ENCODE data around the gene EVC. TPM values are rescaled to one million over a fixed set of nuclear protein-coding genes. Genes with fewer than 3 reads are reported as not detected.
A peak's percentile ranks its signal among the peaks of the same experiment; 100 is the strongest.
"Not testable (repeated sequence)": the region's sequence is repeated elsewhere in the genome, so short reads cannot be mapped to it uniquely, and the experiment has no call there.

The EVC gene
- total and polyA plus RNA-seq, 8 donors: 18.8 to 36.2 (median 31.3) TPM

GRCh38 chr4:5809216-5809776 lies 98.3 kb downstream of the EVC start:
- H3K9me3 ChIP-seq: no peaks in the 10 kb centered on the region
- H3K27me3 ChIP-seq: no peaks in the 10 kb centered on the region
- DNase-seq (peak in 1 of 4 donors; percentile 49), ATAC-seq (no peak)
- TF ChIP-seq, protein P1, sequence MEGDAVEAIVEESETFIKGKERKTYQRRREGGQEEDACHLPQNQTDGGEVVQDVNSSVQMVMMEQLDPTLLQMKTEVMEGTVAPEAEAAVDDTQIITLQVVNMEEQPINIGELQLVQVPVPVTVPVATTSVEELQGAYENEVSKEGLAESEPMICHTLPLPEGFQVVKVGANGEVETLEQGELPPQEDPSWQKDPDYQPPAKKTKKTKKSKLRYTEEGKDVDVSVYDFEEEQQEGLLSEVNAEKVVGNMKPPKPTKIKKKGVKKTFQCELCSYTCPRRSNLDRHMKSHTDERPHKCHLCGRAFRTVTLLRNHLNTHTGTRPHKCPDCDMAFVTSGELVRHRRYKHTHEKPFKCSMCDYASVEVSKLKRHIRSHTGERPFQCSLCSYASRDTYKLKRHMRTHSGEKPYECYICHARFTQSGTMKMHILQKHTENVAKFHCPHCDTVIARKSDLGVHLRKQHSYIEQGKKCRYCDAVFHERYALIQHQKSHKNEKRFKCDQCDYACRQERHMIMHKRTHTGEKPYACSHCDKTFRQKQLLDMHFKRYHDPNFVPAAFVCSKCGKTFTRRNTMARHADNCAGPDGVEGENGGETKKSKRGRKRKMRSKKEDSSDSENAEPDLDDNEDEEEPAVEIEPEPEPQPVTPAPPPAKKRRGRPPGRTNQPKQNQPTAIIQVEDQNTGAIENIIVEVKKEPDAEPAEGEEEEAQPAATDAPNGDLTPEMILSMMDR (IDR thresholded peaks at IDR 0.05): no peak
- no peak overlapping the region for H3K27ac ChIP-seq
- intact Hi-C loops (cut with DNase I): no loop called here
- H3K4me3 ChIP-seq: no peak overlapping the region
- H3K4me1 ChIP-seq: no peaks in the 10 kb centered on the region
- H3K36me3 ChIP-seq: peaks cover 0 to 44% of the 10 kb centered on the region in 2 donors

- ATAC-seq (no peak), DNase-seq (no peak)
- intact Hi-C loops (cut with DNase I): no loop called here
- H3K9me3 ChIP-seq: no peaks in the 10 kb centered on the region
- no peaks in the 10 kb centered on the region for H3K4me1 ChIP-seq
- TF ChIP-seq, protein P1 (IDR thresholded peaks at IDR 0.05): no peak
- no peak overlapping the region for H3K27ac ChIP-seq
- peaks cover 0 to 36% of the 10 kb centered on the region in 2 donors for H3K36me3 ChIP-seq
- no peaks in the 10 kb centered on the region for H3K27me3 ChIP-seq
- H3K4me3 ChIP-seq: no peak overlapping the region
These were observed 99.2 kb downstream of the EVC start for GRCh38 chr4:5810151-5810550.

DNA sequence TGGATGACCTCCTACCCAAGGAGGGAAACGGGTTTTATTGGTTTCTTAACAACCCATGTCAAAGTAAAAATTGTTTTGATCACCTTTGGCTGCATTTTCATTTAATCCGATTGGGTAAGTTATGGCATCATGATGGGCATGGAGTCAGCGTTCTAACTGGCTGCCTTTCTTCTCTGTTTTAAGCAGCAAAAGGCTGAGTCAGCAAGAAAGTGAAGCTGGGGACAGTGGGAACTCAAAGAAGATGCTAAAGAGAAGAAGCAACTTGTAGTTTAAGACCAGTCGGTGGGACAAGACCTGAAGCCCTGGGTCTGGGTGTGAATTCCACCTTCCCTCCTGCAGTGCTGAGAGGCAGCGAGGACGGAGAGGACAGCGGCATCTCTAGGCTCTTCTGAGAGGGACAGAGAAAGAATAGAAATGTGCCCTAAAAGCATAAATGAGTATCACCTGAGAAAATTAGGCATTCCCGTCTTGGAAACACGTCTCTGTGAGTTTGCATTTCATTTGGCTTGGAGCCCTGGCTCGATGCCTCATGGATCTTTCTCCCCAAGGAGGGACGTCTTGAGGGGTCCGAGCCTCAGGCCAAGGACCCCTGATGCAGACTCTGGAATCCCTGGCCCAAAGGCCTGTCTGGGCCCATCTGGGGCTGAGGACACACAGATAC lies 99.9 kb downstream of the EVC start:
- TF ChIP-seq, protein P1 (IDR thresholded peaks at IDR 0.05): no peak
- intact Hi-C loops (cut with DNase I): no loop called here

DNA sequence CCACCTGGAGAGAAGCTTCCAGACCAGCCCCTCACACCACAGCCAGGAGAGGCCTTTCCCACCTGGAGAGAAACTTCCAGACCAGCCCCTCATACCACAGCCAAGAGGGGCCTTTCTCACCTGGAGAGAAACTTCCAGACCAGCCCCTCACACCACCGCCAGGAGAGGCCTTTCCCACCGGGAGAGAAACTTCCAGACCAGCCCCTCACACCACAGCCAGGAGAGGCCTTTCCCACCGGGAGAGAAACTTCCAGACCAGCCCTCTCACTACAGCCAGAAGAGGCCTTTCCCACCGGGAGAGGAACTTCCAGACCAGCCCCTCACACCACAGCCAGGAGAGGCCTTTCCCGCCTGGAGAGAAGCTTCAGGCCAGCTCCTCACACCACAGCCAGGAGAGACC lies 101.1 kb downstream of the EVC start:
- DNase-seq; ATAC-seq; intact Hi-C loops (cut with DNase I); H3K4me3 ChIP-seq; H3K4me1 ChIP-seq; H3K27me3 ChIP-seq; H3K27ac ChIP-seq; H3K9me3 ChIP-seq: not testable (repeated sequence)
- peaks cover 0 to 33% of the 10 kb centered on the region in 2 donors for H3K36me3 ChIP-seq

More for the DNA sequence above, 99.9 kb downstream of the EVC start:
- Histone ChIP-seq H3K4me3 (no peak overlapping the region), H3K9me3 (no peaks in the 10 kb centered on the region), H3K36me3 (peaks cover 0 to 33% of the 10 kb centered on the region in 2 donors), H3K4me1 (no peaks in the 10 kb centered on the region), H3K27ac (no peak overlapping the region), H3K27me3 (no peaks in the 10 kb centered on the region)
- DNase-seq (no peak), ATAC-seq (no peak)

DNA sequence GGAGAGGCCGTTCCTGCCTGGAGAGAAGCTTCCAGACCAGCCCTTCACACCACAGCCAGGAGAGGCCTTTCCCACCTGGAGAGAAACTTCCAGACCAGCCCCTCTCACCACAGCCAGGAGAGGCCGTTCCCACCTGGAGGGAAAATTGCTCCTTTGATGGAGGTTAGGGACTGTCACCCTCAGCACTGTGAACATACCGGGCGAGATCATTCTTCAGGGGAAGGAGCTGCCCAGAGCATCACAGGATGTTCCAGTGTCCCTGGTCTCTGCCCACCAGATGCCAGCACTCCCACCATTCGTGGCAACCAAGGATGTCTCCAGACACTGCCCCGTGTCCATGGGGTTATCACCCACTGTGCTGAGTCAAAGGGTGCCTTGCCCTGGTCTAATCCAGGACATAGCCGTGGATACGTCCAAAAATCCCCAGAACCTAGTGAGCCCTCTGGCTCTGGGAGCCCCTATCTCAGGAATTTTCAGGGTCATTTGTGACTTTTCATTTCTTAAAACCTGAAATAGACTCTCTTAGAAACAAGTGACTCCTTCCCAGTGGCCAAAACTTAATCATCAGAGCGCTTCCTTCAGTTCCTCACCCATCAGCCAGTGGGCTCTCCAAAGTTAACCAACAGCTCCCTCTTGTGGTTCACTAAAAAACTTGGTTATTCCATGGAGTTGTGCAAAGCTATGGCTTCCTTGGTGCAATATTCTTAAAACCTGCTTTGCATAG lies 101.7 kb downstream of the EVC start:
- H3K4me3 ChIP-seq: no peak overlapping the region
- intact Hi-C loops (cut with DNase I): no loop called here
- TF ChIP-seq, protein P1 (IDR thresholded peaks at IDR 0.05): peak; percentile 49 to 72
- H3K27me3 ChIP-seq: no peaks in the 10 kb centered on the region
- DNase-seq (peak in 3 of 4 donors; percentile 33 to 65 (median 41)), ATAC-seq (peak; percentile 85)
- peaks cover 0 to 33% of the 10 kb centered on the region in 2 donors for H3K36me3 ChIP-seq
- no peak overlapping the region for H3K27ac ChIP-seq
- no peaks in the 10 kb centered on the region for H3K9me3 ChIP-seq
- no peaks in the 10 kb centered on the region for H3K4me1 ChIP-seq

Data from left lung (tissue), 10 donors.